HepG2 (cell line): ENCODE data around the gene STX10. TPM values are rescaled to one million over a fixed set of nuclear protein-coding genes. Genes with fewer than 3 reads are reported as not detected.

Experiments
- CREM ChIP-seq, 2 experiments: sonication (generic) in 1 of 2; formaldehyde crosslinking in 1 of 2; IDR thresholded peaks; 2 replicates each; pipeline versions ENCODE4 v1.4.0 to v1.6.1; 2016 to 2020; ENCODE audit warnings: antibody characterized with exemption in 1 of 2, mild to moderate bottlenecking in 1 of 2, missing genetic modification reagents in 1 of 2
- ETS1 ChIP-seq: sonication (generic); formaldehyde crosslinking; IDR thresholded peaks from 2 replicates; pipeline ENCODE4 v1.4.0; 2020; ENCODE audit warnings: missing genetic modification reagents
- GABPA ChIP-seq, 2 experiments: IDR thresholded peaks; 2 replicates each; pipeline ENCODE4 v1.6.1; 2011 to 2016; ENCODE audit warnings: low read depth in 2 of 2, low read length in 1 of 2, missing biosample characterization in 1 of 2, missing genetic modification characterization in 1 of 2
- KDM1A ChIP-seq: IDR thresholded peaks from 2 replicates; pipeline ENCODE4 v1.6.1; 2016; ENCODE audit warnings: missing compliant biosample characterization
- KIAA2018 ChIP-seq: sonication (generic); formaldehyde crosslinking; IDR thresholded peaks from 2 replicates; pipeline ENCODE4 v1.5.0; 2020; ENCODE audit warnings: mild to moderate bottlenecking, missing genetic modification reagents, borderline replicate concordance
- KMT2B ChIP-seq: IDR thresholded peaks from 2 replicates; pipeline ENCODE4 v1.6.1; 2016; ENCODE audit warnings: missing genetic modification reagents, missing compliant biosample characterization
- MAZ ChIP-seq, 2 experiments: sonication (generic) in 1 of 2; formaldehyde crosslinking in 1 of 2; IDR thresholded peaks; 2 replicates each; pipeline versions ENCODE4 v1.5.0 to v1.6.1; 2012 to 2020; ENCODE audit warnings: low read depth in 2 of 2, mild to moderate bottlenecking in 2 of 2, borderline replicate concordance in 1 of 2, improper control_type of control experiment in 1 of 2, low read length in 1 of 2, missing genetic modification reagents in 1 of 2, moderate library complexity in 1 of 2
- MBD4 ChIP-seq: IDR thresholded peaks from 2 replicates; pipeline ENCODE4 v1.6.1; 2012; ENCODE audit warnings: low read length, inconsistent platforms, borderline replicate concordance
- RNF2 ChIP-seq: fragments of 450-650 bp; conservative IDR thresholded peaks from 2 replicates; pipeline ENCODE4 v1.6.1; 2016; ENCODE audit warnings: low read depth
- SNAPC2 ChIP-seq: sonication (generic); formaldehyde crosslinking; IDR thresholded peaks from 2 replicates; pipeline ENCODE4 v1.8.1; 2022; ENCODE audit warnings: mild to moderate bottlenecking, missing genetic modification reagents
- ZMYM2 ChIP-seq: sonication (generic); formaldehyde crosslinking; IDR thresholded peaks from 2 replicates; pipeline ENCODE4 v1.8.0; 2022; ENCODE audit warnings: mild to moderate bottlenecking, missing genetic modification reagents
- ZNF263 ChIP-seq: sonication (generic); formaldehyde crosslinking; IDR thresholded peaks from 2 replicates; pipeline ENCODE4 v1.4.0; 2020; ENCODE audit warnings: missing genetic modification reagents
- ZNF317 ChIP-seq: sonication (generic); formaldehyde crosslinking; IDR thresholded peaks from 2 replicates; pipeline ENCODE4 v1.5.0; 2020; ENCODE audit warnings: mild to moderate bottlenecking, missing genetic modification reagents
- ZNF550 ChIP-seq: sonication (generic); formaldehyde crosslinking; IDR thresholded peaks from 2 replicates; pipeline ENCODE4 v1.4.0; 2020; ENCODE audit warnings: mild to moderate bottlenecking, missing genetic modification reagents, borderline replicate concordance
- ZNF672 ChIP-seq: sonication (generic); formaldehyde crosslinking; IDR thresholded peaks from 2 replicates; pipeline ENCODE4 v1.8.1; 2022; ENCODE audit warnings: missing genetic modification reagents
- ZNF737 ChIP-seq: sonication (generic); formaldehyde crosslinking; IDR thresholded peaks from 2 replicates; pipeline ENCODE4 v1.5.0; 2020; ENCODE audit warnings: missing genetic modification reagents, mild to moderate bottlenecking, borderline replicate concordance
- ZNF740 ChIP-seq: sonication (generic); formaldehyde crosslinking; IDR thresholded peaks from 2 replicates; pipeline ENCODE4 v1.4.0; 2020; ENCODE audit warnings: missing genetic modification reagents
- ZNF784 ChIP-seq: sonication (generic); formaldehyde crosslinking; IDR thresholded peaks from 2 replicates; pipeline ENCODE4 v1.5.1; 2020; ENCODE audit warnings: missing genetic modification reagents, mild to moderate bottlenecking, borderline replicate concordance
- polyA plus RNA-seq, 8 experiments: library from polyadenylated mRNA; depleted of rRNA in 3 of 8; stranded (reverse) in 7 of 8; unstranded in 1 of 8; fragments of >200 nt; fragmentation: Illumina TruSeq in 4 of 8; extraction: Trizol in 4 of 8; gene quantifications; 2 replicates each; pipeline versions ENCODE4 v1.2.1 to v1.2.3, GENCODE V29; 2011 to 2016; ENCODE audit warnings: low read depth in 4 of 8, missing spikeins in 1 of 8, mixed read lengths in 1 of 8; ENCODE audit not compliant: insufficient read depth in 1 of 8
- total RNA-seq, 5 experiments: library from RNA; depleted of rRNA; stranded (reverse); fragments of >200 nt; fragmentation: Illumina TruSeq; extraction: Trizol; gene quantifications; 2 replicates each; pipeline ENCODE4 v1.2.3, GENCODE V29; 2016; ENCODE audit warnings: low read depth in 1 of 5

Gene STX10
- total and polyA plus RNA-seq, 2 of the 13 experiments (the other 11 are each of a cell fraction or from before 2014, with no cell fraction given) = 47.9 to 66.4 TPM

GRCh38 chr19:13150187-13150930 lies at the start of gene STX10, which contains the start of gene IER2 (continued):
- TF ChIP-seq SNAPC2 (CRISPR knock-in tag) = peak; percentile 79; the same call in 1 of the 2 replicates
- TF ChIP-seq KDM1A (CRISPR knock-in tag) = no peak
- peak; percentile 84 for TF ChIP-seq ZMYM2 (CRISPR knock-in tag)
- no peak for TF ChIP-seq ETS1
- TF ChIP-seq RNF2 = no peak
- TF ChIP-seq KMT2B (CRISPR knock-in tag) = peak; percentile 59; the same call in 1 of the 2 replicates
- TF ChIP-seq ZNF740 = 0 out of 2 replicates have a peak, but pooled peaks have one; percentile 36
- TF ChIP-seq ZNF550 = peak; percentile 41; the same call in 1 of the 2 replicates
- no peak for TF ChIP-seq KIAA2018
- peak; percentile 86 for TF ChIP-seq CREM (IDR thresholded peaks at IDR 0.05)
- TF ChIP-seq CREM (CRISPR knock-in tag; IDR thresholded peaks at IDR 0.05) = no peak
- TF ChIP-seq GABPA (IDR thresholded peaks at IDR 0.05; ENCODE audit: low read depth, low read length) = peak; percentile 96
- peak; percentile 99 for TF ChIP-seq GABPA (CRISPR knock-in tag; IDR thresholded peaks at IDR 0.05; ENCODE audit: low read depth)
- TF ChIP-seq MBD4 = no peak
- no peak for TF ChIP-seq ZNF263 (CRISPR knock-in tag)
- TF ChIP-seq MAZ (IDR thresholded peaks at IDR 0.05; ENCODE audit: borderline replicate concordance, low read depth, low read length) = peak; percentile 82
- peak; percentile 94 for TF ChIP-seq MAZ (CRISPR knock-in tag; IDR thresholded peaks at IDR 0.05; ENCODE audit: low read depth)
- no peak for TF ChIP-seq ZNF672
- TF ChIP-seq ZNF317 (CRISPR knock-in tag) = peak; percentile 54; the same call in 1 of the 2 replicates
- TF ChIP-seq ZNF737 (CRISPR knock-in tag) = 0 out of 2 replicates have a peak, but pooled peaks have one; percentile 42
- TF ChIP-seq ZNF784 = no peak; the same call in 1 of the 2 replicates
